MM.1S (cell line): Measurements from ENCODE around the gene RNF222.

Experiments
- DNase-seq: peaks from one replicate; pipeline ENCODE4 v3.0.0-alpha.2; 2015
- H2AFZ ChIP-seq: fragments of 300-600 bp; sonication (generic); 2 replicates; pipeline ENCODE4 v1.6.0; 2016; ENCODE audit warnings: antibody characterized with exemption, low read length
- H3F3A ChIP-seq: fragments of 300-600 bp; sonication (generic); 2 replicates; pipeline ENCODE4 v1.6.1; 2016; ENCODE audit warnings: mild to moderate bottlenecking, antibody characterized with exemption, low read length, moderate library complexity, mixed read lengths; ENCODE audit not compliant: insufficient read depth
- H3K27ac ChIP-seq: fragments of 300-600 bp; sonication (generic); 2 replicates; pipeline ENCODE4 v1.5.1; 2016; ENCODE audit warnings: mild to moderate bottlenecking, low read length
- H3K27me3 ChIP-seq: fragments of 300-600 bp; sonication (generic); replicated peaks from 2 replicates; pipeline ENCODE4 v1.6.0; 2016; ENCODE audit warnings: low read length; ENCODE audit not compliant: insufficient read depth
- H3K36me3 ChIP-seq: fragments of 300-600 bp; sonication (generic); replicated peaks from 2 replicates; pipeline ENCODE4 v1.6.1; 2016; ENCODE audit warnings: mild to moderate bottlenecking, low read length, mixed read lengths; ENCODE audit not compliant: insufficient read depth
- H3K4me1 ChIP-seq: fragments of 300-600 bp; sonication (generic); 2 replicates; pipeline ENCODE4 v1.6.1; 2016; ENCODE audit warnings: low read length, mixed read lengths
- H3K4me2 ChIP-seq: fragments of 300-600 bp; sonication (generic); 2 replicates; pipeline ENCODE4 v1.6.0; 2016; ENCODE audit warnings: low read depth, low read length
- H3K4me3 ChIP-seq: fragments of 300-600 bp; sonication (generic); 2 replicates; pipeline ENCODE4 v1.5.1; 2016; ENCODE audit warnings: low read length, mixed read lengths
- H3K79me2 ChIP-seq: fragments of 300-600 bp; sonication (generic); 2 replicates; pipeline ENCODE4 v1.6.1; 2016; ENCODE audit warnings: mixed run types, low read length, mixed read lengths
- H3K9ac ChIP-seq: fragments of 300-600 bp; sonication (generic); 2 replicates; pipeline ENCODE4 v1.6.1; 2016; ENCODE audit warnings: low read length, mixed read lengths
- H3K9me2 ChIP-seq: fragments of 300-600 bp; sonication (generic); replicated peaks from 2 replicates; pipeline ENCODE4 v1.6.1; 2016; ENCODE audit warnings: mild to moderate bottlenecking, low read length, mixed read lengths; ENCODE audit not compliant: insufficient read depth
- H3K9me3 ChIP-seq: fragments of 300-600 bp; sonication (generic); replicated peaks from 2 replicates; pipeline ENCODE4 v1.6.1; 2016; ENCODE audit warnings: mild to moderate bottlenecking, low read length, mixed read lengths; ENCODE audit not compliant: insufficient read depth
- H4K20me1 ChIP-seq: fragments of 300-600 bp; sonication (generic); 2 replicates; pipeline ENCODE4 v1.6.1; 2016; ENCODE audit warnings: mild to moderate bottlenecking, low read length, moderate library complexity, mixed read lengths; ENCODE audit not compliant: insufficient read depth
- CTCF ChIP-seq: fragments of 300-600 bp; sonication (generic); IDR thresholded peaks from 2 replicates; pipeline ENCODE4 v1.5.1; 2016; ENCODE audit warnings: antibody characterized with exemption, low read length, mixed read lengths
- EZH2 ChIP-seq: fragments of 300-600 bp; sonication (generic); optimal IDR thresholded peaks from 2 replicates; pipeline ENCODE3; 2017; ENCODE audit warnings: low read depth, mild to moderate bottlenecking, antibody characterized with exemption, low read length, mixed read lengths
- EZH2phosphoT487 ChIP-seq: fragments of 300-600 bp; sonication (generic); IDR thresholded peaks from 2 replicates; pipeline ENCODE4 v1.6.1; 2018; ENCODE audit warnings: antibody characterized with exemption, low read length

The RNF222 gene

GRCh38 chr17:8406174-8406573 lies 8.5 kb upstream of the RNF222 start:
- Histone ChIP-seq H3K79me2 (no peaks in the 10 kb centered on the region), H3F3A (no peaks in the 10 kb centered on the region), H3K4me2 (no peak overlapping the region), H3K9ac (no peak overlapping the region), H3K27ac (no peak overlapping the region), H3K9me2 (no peaks in the 10 kb centered on the region), H4K20me1 (no peaks in the 10 kb centered on the region), H3K27me3 (no peaks in the 10 kb centered on the region), H2AFZ (no peak overlapping the region), H3K36me3 (no peaks in the 10 kb centered on the region), H3K4me3 (no peak overlapping the region), H3K4me1 (peaks cover 6% of the 10 kb centered on the region; the same call in 1 of the 2 replicates), H3K9me3 (no peaks in the 10 kb centered on the region)
- DNase-seq, result no peak
- TF ChIP-seq EZH2phosphoT487 (no peak), CTCF (no peak), EZH2 (no peak)

- Histone ChIP-seq H3K4me2 (no peak overlapping the region), H3K9me3 (no peaks in the 10 kb centered on the region), H3K27me3 (peaks cover 5% of the 10 kb centered on the region), H3K9ac (no peak overlapping the region), H3K36me3 (no peaks in the 10 kb centered on the region), H3K4me1 (peaks cover 2% of the 10 kb centered on the region; the same call in 1 of the 2 replicates), H3K79me2 (no peaks in the 10 kb centered on the region), H3K27ac (no peak overlapping the region), H3K9me2 (no peaks in the 10 kb centered on the region), H3K4me3 (no peak overlapping the region), H4K20me1 (no peaks in the 10 kb centered on the region), H3F3A (no peaks in the 10 kb centered on the region), H2AFZ (no peak overlapping the region)
- TF ChIP-seq EZH2phosphoT487 (no peak), EZH2 (no peak), CTCF (no peak)
- no peak for DNase-seq
These were observed 7.9 kb upstream of the RNF222 start for GRCh38 chr17:8405499-8406016.

- no peak overlapping the region for H3K4me3 ChIP-seq
- H3K4me2 ChIP-seq, result no peak overlapping the region
- no peaks in the 10 kb centered on the region for H3K9me3 ChIP-seq
- H3K27me3 ChIP-seq, result peaks cover 7% of the 10 kb centered on the region
- H3K79me2 ChIP-seq, result no peaks in the 10 kb centered on the region
- DNase-seq, result no peak
- H2AFZ ChIP-seq, result no peak overlapping the region
- no peaks in the 10 kb centered on the region for H4K20me1 ChIP-seq
- no peaks in the 10 kb centered on the region for H3F3A ChIP-seq
- H3K4me1 ChIP-seq, result no peaks in the 10 kb centered on the region
- H3K9me2 ChIP-seq, result no peaks in the 10 kb centered on the region
- no peak overlapping the region for H3K9ac ChIP-seq
- H3K27ac ChIP-seq, result no peak overlapping the region
- TF ChIP-seq CTCF (no peak), EZH2phosphoT487 (no peak), EZH2 (no peak)
- no peaks in the 10 kb centered on the region for H3K36me3 ChIP-seq
These were observed 5.4 kb upstream of the RNF222 start for GRCh38 chr17:8402921-8403536.
